Cardiac fibroblast (primary cell): Measurements from ENCODE around the gene KLHL9.

Source experiments
- DNase-seq, 2 donors: peaks; one replicate each; pipeline versions ENCODE4 v3.0.0 to v3.0.0-alpha.2; 2010; ENCODE audit warnings: low read depth in 2 of 2
- H3K4me3 ChIP-seq, 2 donors: replicated peaks in 1 of 2; 1 replicate in 1 of 2; 2 replicates in 1 of 2; pipeline ENCODE4 v1.5.1; 2011; ENCODE audit warnings: low read depth in 2 of 2, low read length in 2 of 2, mild to moderate bottlenecking in 2 of 2, moderate library complexity in 1 of 2
- CTCF ChIP-seq: IDR thresholded peaks from one replicate; pipeline ENCODE4 v1.5.1; 2011; ENCODE audit warnings: low read depth, mild to moderate bottlenecking, low read length, inconsistent platforms

Gene KLHL9

GRCh38 chr9:21294904-21295538 lies 40.2 kb downstream of the KLHL9 start:
- TF ChIP-seq CTCF, result no peak
- H3K4me3 ChIP-seq, result no peak overlapping the region

GRCh38 chr9:21294364-21294774 lies 40.8 kb downstream of the KLHL9 start:
- TF ChIP-seq CTCF, result no peak
- no peak overlapping the region for H3K4me3 ChIP-seq
- DNase-seq, result peak in 1 of 2 donors; percentile 68

More at GRCh38 chr9:21294904-21295538, 40.2 kb downstream of the KLHL9 start:
- no peak for DNase-seq

- H3K4me3 ChIP-seq, result no peak overlapping the region
- no peak for DNase-seq
- no peak for TF ChIP-seq CTCF
Measured at GRCh38 chr9:21289848-21290247, 45.4 kb downstream of the KLHL9 start.

DNA sequence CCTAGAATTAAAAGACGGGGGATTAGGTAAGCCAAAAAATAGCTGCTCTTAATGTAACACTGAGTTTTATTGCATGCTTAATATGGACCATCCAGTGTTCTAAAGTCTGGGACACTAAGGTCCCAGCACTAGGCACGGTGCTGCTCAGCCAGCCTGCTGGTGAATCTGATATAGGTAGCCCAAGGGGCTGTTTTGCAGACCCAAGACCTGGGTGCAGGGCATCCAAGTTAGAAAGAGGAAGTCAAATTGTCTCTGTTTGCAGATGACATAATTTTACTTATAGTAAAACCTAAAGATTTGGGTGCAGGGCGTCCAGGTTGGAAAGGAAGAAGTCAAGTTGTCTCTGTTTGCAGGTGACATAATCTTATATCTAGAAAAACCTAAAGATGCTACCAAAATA lies 47.9 kb downstream of the KLHL9 start:
- no peak for TF ChIP-seq CTCF
- DNase-seq, result no peak
- H3K4me3 ChIP-seq, result no peak overlapping the region

DNA sequence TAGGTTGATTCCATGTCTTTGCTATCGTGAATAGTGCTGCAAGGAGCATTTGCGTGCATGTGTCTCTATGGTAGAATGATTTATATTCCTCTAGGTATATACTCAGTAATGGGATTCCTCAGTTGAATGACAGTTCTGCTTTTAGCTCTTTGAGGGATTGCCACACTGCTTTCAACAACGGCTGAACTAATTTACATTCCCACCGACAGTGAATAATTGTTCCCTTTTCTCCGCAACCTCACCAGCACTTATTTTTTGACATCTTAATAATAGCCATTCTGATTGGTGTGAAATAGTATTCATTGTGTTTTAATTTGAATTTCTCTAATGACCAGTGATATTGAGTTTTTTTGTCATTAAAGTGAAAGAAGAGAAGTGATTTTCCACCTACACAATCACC lies 48.5 kb downstream of the KLHL9 start:
- no peak overlapping the region for H3K4me3 ChIP-seq
- DNase-seq, result no peak
- no peak for TF ChIP-seq CTCF

DNA sequence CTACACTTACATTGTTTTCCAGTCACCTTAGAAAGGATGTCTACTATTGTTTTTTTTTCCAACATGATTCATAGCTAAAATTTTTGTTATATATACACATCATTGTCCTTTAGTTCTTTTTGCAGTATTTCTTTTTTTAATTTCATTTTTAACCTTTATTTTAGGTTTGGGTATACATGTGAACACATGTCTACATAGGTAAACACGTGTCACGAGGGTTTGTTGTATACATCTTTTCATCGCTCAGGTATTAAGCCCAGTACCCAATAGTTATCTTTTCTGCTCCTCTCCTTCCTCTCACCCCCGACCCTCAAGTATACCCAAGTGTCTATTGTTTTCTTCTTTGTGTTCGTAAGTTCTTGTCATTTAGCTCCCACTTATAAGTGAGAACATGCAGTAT lies 49.1 kb downstream of the KLHL9 start:
- no peak for TF ChIP-seq CTCF
- DNase-seq, result no peak
- H3K4me3 ChIP-seq, result no peak overlapping the region

- H3K4me3 ChIP-seq, result no peak overlapping the region
- TF ChIP-seq CTCF, result no peak
- no peak for DNase-seq
Measured at GRCh38 chr9:21281275-21281674, 53.9 kb downstream of the KLHL9 start.
